HG03103 (cell line): Measurements from ENCODE around the gene COQ8B.
"Not testable (repeated sequence)": the region's sequence is repeated elsewhere in the genome, so short reads cannot be mapped to it uniquely, and the experiment has no call there.

Experiments
- ATAC-seq: cut with Tn5 transposase; IDR thresholded peaks from one replicate; pipeline ENCODE4 v1.9.1; 2021; ENCODE audit warnings: low read depth; ENCODE audit not compliant: unreplicated experiment

COQ8B gene

GRCh38 chr19:40672573-40673299 lies 44.0 kb downstream of the COQ8B start:
- ATAC-seq = no peak

GRCh38 chr19:40672038-40672437 lies 44.6 kb downstream of the COQ8B start:
- ATAC-seq = no peak

- ATAC-seq = no peak
Observed at GRCh38 chr19:40671404-40671803, 45.3 kb downstream of the COQ8B start.

- no peak for ATAC-seq
Observed at GRCh38 chr19:40668991-40669614, 47.6 kb downstream of the COQ8B start.

GRCh38 chr19:40667602-40668001 lies 49.1 kb downstream of the COQ8B start:
- ATAC-seq = no peak

GRCh38 chr19:40666803-40667438 lies 49.8 kb downstream of the COQ8B start:
- no peak for ATAC-seq

- no peak for ATAC-seq
Observed at GRCh38 chr19:40663695-40664692, 52.7 kb downstream of the COQ8B start.

- peak; percentile 67 for ATAC-seq
Observed at GRCh38 chr19:40662925-40663694, 53.6 kb downstream of the COQ8B start.

GRCh38 chr19:40661616-40662015 lies 55.1 kb downstream of the COQ8B start:
- ATAC-seq = no peak

- no peak for ATAC-seq
Observed at GRCh38 chr19:40659566-40659965, 57.1 kb downstream of the COQ8B start.

GRCh38 chr19:40659116-40659515 lies 57.6 kb downstream of the COQ8B start:
- ATAC-seq = no peak

GRCh38 chr19:40658031-40658430 lies 58.7 kb downstream of the COQ8B start:
- ATAC-seq = no peak

GRCh38 chr19:40655684-40656083 lies 61.0 kb downstream of the COQ8B start:
- not testable (repeated sequence) for ATAC-seq

- not testable (repeated sequence) for ATAC-seq
Observed at GRCh38 chr19:40652303-40652702, 64.4 kb downstream of the COQ8B start.

- no peak for ATAC-seq
Observed at GRCh38 chr19:40650749-40651305, 65.9 kb downstream of the COQ8B start.

- not testable (repeated sequence) for ATAC-seq
Observed at GRCh38 chr19:40649903-40650675, 66.6 kb downstream of the COQ8B start.

GRCh38 chr19:40646743-40647254 lies 69.9 kb downstream of the COQ8B start:
- no peak for ATAC-seq

- ATAC-seq = no peak
Observed at GRCh38 chr19:40642757-40643305, 73.9 kb downstream of the COQ8B start.
